ENCODE results near the gene ANK3. TPM values are rescaled to one million over a fixed set of nuclear protein-coding genes. Genes with fewer than 3 reads are reported as not detected.
"Not testable (repeated sequence)": the region's sequence is repeated elsewhere in the genome, so short reads cannot be mapped to it uniquely, and the experiment has no call there.

The ANK3 gene
- total RNA-seq, 4 donors from 2014 or later = 118 to 161 (median 151) TPM

GRCh38 chr10:60293581-60294175, 96.0 kb downstream of the ANK3 start:
- Histone ChIP-seq H3K27ac (no peak overlapping the region), H3K27me3 (no peaks in the 10 kb centered on the region), H3K9me3 (no peaks in the 10 kb centered on the region), H3K4me1 (no peaks in the 10 kb centered on the region), H3K4me3 (no peak overlapping the region), H3K36me3 (no peaks in the 10 kb centered on the region)
- TF ChIP-seq POLR2A (IDR thresholded peaks at IDR 0.05) (no peak), CTCF (IDR thresholded peaks at IDR 0.05) (no peak)
- DNase-seq = no peak

- no peak for DNase-seq
- H3K27ac ChIP-seq = no peak overlapping the region
- TF ChIP-seq CTCF (IDR thresholded peaks at IDR 0.05) (no peak), POLR2A (IDR thresholded peaks at IDR 0.05) (no peak)
- no peak overlapping the region for H3K4me3 ChIP-seq
- no peaks in the 10 kb centered on the region for H3K36me3 ChIP-seq
- no peaks in the 10 kb centered on the region for H3K9me3 ChIP-seq
- H3K27me3 ChIP-seq = no peaks in the 10 kb centered on the region
- no peaks in the 10 kb centered on the region for H3K4me1 ChIP-seq
These were observed 96.7 kb downstream of the ANK3 start for GRCh38 chr10:60292998-60293397.

GRCh38 chr10:60292536-60292935, 97.1 kb downstream of the ANK3 start:
- H3K9me3 ChIP-seq, H3K27me3 ChIP-seq, H3K36me3 ChIP-seq, H3K4me1 ChIP-seq, DNase-seq, H3K4me3 ChIP-seq, H3K27ac ChIP-seq: not testable (repeated sequence)

- DNase-seq = no peak
- TF ChIP-seq CTCF (IDR thresholded peaks at IDR 0.05) (no peak), POLR2A (IDR thresholded peaks at IDR 0.05) (no peak)
- Histone ChIP-seq H3K4me3 (no peak overlapping the region), H3K27ac (no peak overlapping the region), H3K9me3 (no peaks in the 10 kb centered on the region), H3K27me3 (no peaks in the 10 kb centered on the region), H3K4me1 (no peaks in the 10 kb centered on the region), H3K36me3 (no peaks in the 10 kb centered on the region)
These were observed 98.2 kb downstream of the ANK3 start for GRCh38 chr10:60291344-60291930.

- Histone ChIP-seq H3K9me3 (no peaks in the 10 kb centered on the region), H3K4me1 (no peaks in the 10 kb centered on the region), H3K36me3 (no peaks in the 10 kb centered on the region), H3K27ac (no peak overlapping the region), H3K27me3 (no peaks in the 10 kb centered on the region), H3K4me3 (no peak overlapping the region)
- TF ChIP-seq POLR2A (IDR thresholded peaks at IDR 0.05) (no peak), CTCF (IDR thresholded peaks at IDR 0.05) (no peak)
- DNase-seq = no peak
These were observed 99.1 kb downstream of the ANK3 start for GRCh38 chr10:60290558-60290957.

- no peaks in the 10 kb centered on the region for H3K27me3 ChIP-seq
- H3K36me3 ChIP-seq = no peaks in the 10 kb centered on the region
- TF ChIP-seq POLR2A (IDR thresholded peaks at IDR 0.05) (no peak), CTCF (IDR thresholded peaks at IDR 0.05) (no peak)
- H3K27ac ChIP-seq = no peak overlapping the region
- DNase-seq = no peak
- H3K4me3 ChIP-seq = no peak overlapping the region
- no peaks in the 10 kb centered on the region for H3K9me3 ChIP-seq
- no peaks in the 10 kb centered on the region for H3K4me1 ChIP-seq
These were observed 99.9 kb downstream of the ANK3 start for GRCh38 chr10:60289800-60290199.
